Astrocyte (in vitro differentiated cells and primary cell): ENCODE data around the gene SMARCD1. TPM values are rescaled to one million over a fixed set of nuclear protein-coding genes. Genes with fewer than 3 reads are reported as not detected.

ENCODE experiments used
- DNase-seq: peaks from one replicate; pipeline ENCODE4 v3.0.0-alpha.2; 2010; ENCODE audit warnings: low read depth
- FAIRE-seq: peaks from 2 replicates; lab custom pipeline; 2011; peaks lifted over from hg19 to GRCh38; lab: Jason Lieb, UNC
- H2AFZ ChIP-seq: 2 replicates; pipeline ENCODE4 v1.6.0; 2012; ENCODE audit warnings: low read depth, low read length, inconsistent platforms
- H3K27ac ChIP-seq: 2 replicates; pipeline ENCODE4 v1.5.1; 2011; ENCODE audit warnings: low read depth, low read length, inconsistent platforms
- H3K27me3 ChIP-seq: 2 replicates; pipeline ENCODE4 v1.6.0; 2011; ENCODE audit warnings: low read length, inconsistent platforms; ENCODE audit not compliant: insufficient read depth
- H3K36me3 ChIP-seq: 2 replicates; pipeline ENCODE4 v1.5.1; 2011; ENCODE audit warnings: low read length, inconsistent platforms; ENCODE audit not compliant: insufficient read depth
- H3K4me1 ChIP-seq: 2 replicates; pipeline ENCODE4 v1.5.1; 2011; ENCODE audit warnings: low read length, inconsistent platforms; ENCODE audit not compliant: insufficient read depth
- H3K4me2 ChIP-seq: 2 replicates; pipeline ENCODE4 v1.6.0; 2012; ENCODE audit warnings: low read length, inconsistent platforms
- H3K4me3 ChIP-seq: 2 replicates; pipeline ENCODE4 v1.5.1; 2011; ENCODE audit warnings: low read depth, mild to moderate bottlenecking, low read length, inconsistent platforms; ENCODE audit not compliant: insufficient read depth
- H3K79me2 ChIP-seq: 2 replicates; pipeline ENCODE4 v1.6.0; 2012; ENCODE audit warnings: mild to moderate bottlenecking, low read length, inconsistent platforms; ENCODE audit not compliant: insufficient read depth
- H3K9ac ChIP-seq: 2 replicates; pipeline ENCODE4 v1.6.0; 2012; ENCODE audit warnings: mild to moderate bottlenecking, low read length, inconsistent platforms
- H3K9me3 ChIP-seq: 2 replicates; pipeline ENCODE4 v1.5.1; 2012; ENCODE audit warnings: low read depth, mild to moderate bottlenecking, low read length, inconsistent platforms; ENCODE audit not compliant: insufficient read depth
- H4K20me1 ChIP-seq: 2 replicates; pipeline ENCODE4 v1.6.0; 2012; ENCODE audit warnings: low read length, inconsistent platforms; ENCODE audit not compliant: insufficient read depth
- H3K27ac Mint-ChIP-seq: one replicate; pipeline ENCODE4 v1.8.0; 2021; ENCODE audit warnings: mild to moderate bottlenecking, mixed read lengths; ENCODE audit not compliant: unreplicated experiment
- H3K27me3 Mint-ChIP-seq: one replicate; pipeline ENCODE4 v1.8.0; 2021; ENCODE audit warnings: low read depth, mixed read lengths; ENCODE audit not compliant: unreplicated experiment
- H3K36me3 Mint-ChIP-seq: one replicate; pipeline ENCODE4 v1.8.0; 2021; ENCODE audit warnings: low read depth, mixed read lengths; ENCODE audit not compliant: unreplicated experiment
- H3K4me1 Mint-ChIP-seq: one replicate; pipeline ENCODE4 v1.8.0; 2021; ENCODE audit warnings: low read depth, mixed read lengths; ENCODE audit not compliant: unreplicated experiment
- H3K4me3 Mint-ChIP-seq: one replicate; pipeline ENCODE4 v1.8.0; 2021; ENCODE audit warnings: mild to moderate bottlenecking, moderate library complexity, mixed read lengths; ENCODE audit not compliant: unreplicated experiment
- H3K9me3 Mint-ChIP-seq: one replicate; pipeline ENCODE4 v1.8.0; 2021; ENCODE audit warnings: mild to moderate bottlenecking, mixed read lengths; ENCODE audit not compliant: unreplicated experiment
- CTCF ChIP-seq: IDR thresholded peaks from 2 replicates; pipeline ENCODE4 v1.5.1; 2011; ENCODE audit warnings: low read depth, mild to moderate bottlenecking, inconsistent platforms, low read length, moderate library complexity; ENCODE audit not compliant: insufficient read depth
- EZH2 ChIP-seq: IDR thresholded peaks from 2 replicates; pipeline ENCODE4 v1.6.1; 2012; ENCODE audit warnings: mild to moderate bottlenecking, low read length, inconsistent platforms; ENCODE audit not compliant: insufficient read depth
- total RNA-seq: library from RNA; stranded (reverse); gene quantifications from 2 replicates; pipeline ENCODE4 v1.2.1, GENCODE V29; 2021

The SMARCD1 gene
- total RNA-seq, 1 donor from 2014 or later: 64.4 TPM

- Histone ChIP-seq H3K4me3 (no peak overlapping the region), H3K27ac (no peak overlapping the region), H3K9ac (no peak overlapping the region), H3K9me3 (no peaks in the 10 kb centered on the region), H4K20me1 (no peaks in the 10 kb centered on the region), H2AFZ (no peak overlapping the region), H3K27me3 (no peaks in the 10 kb centered on the region), H3K79me2 (no peaks in the 10 kb centered on the region), H3K4me1 (peaks cover 7% of the 10 kb centered on the region), H3K4me2 (no peak overlapping the region), H3K36me3 (no peaks in the 10 kb centered on the region)
- H3K4me3 Mint-ChIP-seq: no peak overlapping the region
- H3K36me3 Mint-ChIP-seq: no peaks in the 10 kb centered on the region
- no peak for TF ChIP-seq EZH2
- TF ChIP-seq CTCF: no peak
- H3K9me3 Mint-ChIP-seq: peaks cover 2% of the 10 kb centered on the region
- H3K4me1 Mint-ChIP-seq: peaks cover 17% of the 10 kb centered on the region
- H3K27me3 Mint-ChIP-seq: peaks cover 17% of the 10 kb centered on the region
- no peak for DNase-seq
- H3K27ac Mint-ChIP-seq: no peak overlapping the region
- FAIRE-seq: no peak
Observed at GRCh38 chr12:50073712-50074111, 11.4 kb upstream of the SMARCD1 start.

- H3K4me1 ChIP-seq: peaks cover 7% of the 10 kb centered on the region
- TF ChIP-seq EZH2 (no peak), CTCF (peak; percentile 82)
- no peaks in the 10 kb centered on the region for H3K27me3 ChIP-seq
- Mint-ChIP-seq H3K4me3 (no peak overlapping the region), H3K36me3 (no peaks in the 10 kb centered on the region), H3K27me3 (peaks cover 20% of the 10 kb centered on the region), H3K4me1 (peaks cover 17% of the 10 kb centered on the region), H3K9me3 (peaks cover 2% of the 10 kb centered on the region), H3K27ac (no peak overlapping the region)
- peak overlapping the region; percentile 7 for H2AFZ ChIP-seq
- no peak overlapping the region for H3K27ac ChIP-seq
- H3K4me2 ChIP-seq: no peak overlapping the region
- H3K9me3 ChIP-seq: no peaks in the 10 kb centered on the region
- peak; percentile 47 for DNase-seq
- H4K20me1 ChIP-seq: no peaks in the 10 kb centered on the region
- H3K4me3 ChIP-seq: no peak overlapping the region
- FAIRE-seq: peak; percentile 5
- H3K9ac ChIP-seq: no peak overlapping the region
- no peaks in the 10 kb centered on the region for H3K36me3 ChIP-seq
- no peaks in the 10 kb centered on the region for H3K79me2 ChIP-seq
Observed at GRCh38 chr12:50074936-50075807, 10.0 kb upstream of the SMARCD1 start.

DNA sequence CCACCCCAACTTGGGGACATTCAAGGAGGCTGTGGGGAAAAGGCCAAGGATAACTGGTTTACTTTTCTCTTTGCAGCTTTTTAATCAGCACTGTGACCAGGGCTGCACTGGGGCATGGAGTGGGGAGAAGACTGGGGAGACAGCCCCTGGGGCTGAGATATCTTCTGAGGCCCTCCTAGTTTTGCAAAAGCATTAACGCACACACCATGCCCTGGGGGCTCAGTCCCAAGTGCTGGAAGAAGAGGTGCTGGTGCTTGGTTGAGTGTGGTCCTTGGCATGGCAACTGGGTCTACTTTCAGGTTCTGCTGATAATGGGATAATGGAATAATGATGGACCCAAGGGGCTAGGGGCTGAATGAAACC, 9.4 kb upstream of the SMARCD1 start:
- no peaks in the 10 kb centered on the region for H3K79me2 ChIP-seq
- Mint-ChIP-seq H3K4me1 (peaks cover 14% of the 10 kb centered on the region), H3K9me3 (peaks cover 2% of the 10 kb centered on the region), H3K4me3 (no peak overlapping the region), H3K27me3 (peaks cover 19% of the 10 kb centered on the region), H3K27ac (no peak overlapping the region), H3K36me3 (no peaks in the 10 kb centered on the region)
- H3K27ac ChIP-seq: no peak overlapping the region
- H3K4me3 ChIP-seq: no peak overlapping the region
- no peak overlapping the region for H2AFZ ChIP-seq
- no peak for TF ChIP-seq CTCF
- TF ChIP-seq EZH2: no peak
- H3K9ac ChIP-seq: no peak overlapping the region
- H3K27me3 ChIP-seq: no peaks in the 10 kb centered on the region
- DNase-seq (no peak), FAIRE-seq (no peak)
- no peaks in the 10 kb centered on the region for H3K9me3 ChIP-seq
- H4K20me1 ChIP-seq: no peaks in the 10 kb centered on the region
- H3K4me1 ChIP-seq: peaks cover 7% of the 10 kb centered on the region
- no peaks in the 10 kb centered on the region for H3K36me3 ChIP-seq
- no peak overlapping the region for H3K4me2 ChIP-seq
